HG02885 (cell line): Measurements from ENCODE around the gene DAB2IP.
"Not testable (repeated sequence)": the region's sequence is repeated elsewhere in the genome, so short reads cannot be mapped to it uniquely, and the experiment has no call there.

Source experiments
- ATAC-seq: cut with Tn5 transposase; IDR thresholded peaks from one replicate; pipeline ENCODE4 v1.9.1; 2021; ENCODE audit warnings: mild to moderate bottlenecking; ENCODE audit not compliant: unreplicated experiment, poor library complexity

Gene DAB2IP

GRCh38 chr9:121623430-121623829 is 28.0 kb upstream of the DAB2IP start:
- ATAC-seq: not testable (repeated sequence)

- no peak for ATAC-seq
These were observed 25.8 kb upstream of the DAB2IP start for GRCh38 chr9:121625590-121625989.

- ATAC-seq: no peak
These were observed 25.4 kb upstream of the DAB2IP start for GRCh38 chr9:121626012-121626411.

GRCh38 chr9:121627427-121627826 is 24.0 kb upstream of the DAB2IP start:
- ATAC-seq: no peak

- no peak for ATAC-seq
These were observed 23.0 kb upstream of the DAB2IP start for GRCh38 chr9:121628401-121628800.

GRCh38 chr9:121631115-121631514 is 20.3 kb upstream of the DAB2IP start:
- no peak for ATAC-seq

- no peak for ATAC-seq
These were observed 19.4 kb upstream of the DAB2IP start for GRCh38 chr9:121631978-121632418.

- ATAC-seq: no peak
These were observed 18.2 kb upstream of the DAB2IP start for GRCh38 chr9:121633119-121633714.

- ATAC-seq: no peak
These were observed 17.7 kb upstream of the DAB2IP start for GRCh38 chr9:121633736-121634135.

GRCh38 chr9:121634329-121635261 is 16.8 kb upstream of the DAB2IP start:
- peak; percentile 67 for ATAC-seq

- no peak for ATAC-seq
These were observed 16.0 kb upstream of the DAB2IP start for GRCh38 chr9:121635300-121635876.

- no peak for ATAC-seq
These were observed 15.0 kb upstream of the DAB2IP start for GRCh38 chr9:121636341-121636865.

GRCh38 chr9:121636978-121637712 is 14.3 kb upstream of the DAB2IP start:
- ATAC-seq: no peak

GRCh38 chr9:121637713-121638220 is 13.7 kb upstream of the DAB2IP start:
- ATAC-seq: no peak

GRCh38 chr9:121638399-121638798 is 13.0 kb upstream of the DAB2IP start:
- no peak for ATAC-seq

GRCh38 chr9:121638901-121639592 is 12.4 kb upstream of the DAB2IP start:
- ATAC-seq: no peak

- ATAC-seq: no peak
These were observed 11.8 kb upstream of the DAB2IP start for GRCh38 chr9:121639619-121640018.

- ATAC-seq: no peak
These were observed 11.4 kb upstream of the DAB2IP start for GRCh38 chr9:121640076-121640475.

- ATAC-seq: no peak
These were observed 10.8 kb upstream of the DAB2IP start for GRCh38 chr9:121640491-121641223.
